Activated CD4-positive, alpha-beta T cell treated with anti-CD3 and anti-CD28 coated beads, Interleukin-2, Interleukin-4, amounts not matched to agents 100 ng/mL and 50 ng/mL, durations not matched to agents 16 hours and 8 hours (primary cell): ENCODE measurements around the gene WDR62.

Experiments
- DNase-seq: peaks from one replicate; pipeline ENCODE4 v3.0.0-alpha.2; 2020; ENCODE audit warnings: low spot score

Gene WDR62

GRCh38 chr19:36081894-36082293 lies 27.2 kb downstream of the WDR62 start:
- no peak for DNase-seq

- no peak for DNase-seq
Measured at GRCh38 chr19:36082916-36083315, 28.2 kb downstream of the WDR62 start.

GRCh38 chr19:36084231-36085009 lies 29.7 kb downstream of the WDR62 start:
- DNase-seq, result no peak

- no peak for DNase-seq
Measured at GRCh38 chr19:36086326-36086725, 31.6 kb downstream of the WDR62 start.

GRCh38 chr19:36089847-36090246 lies 35.1 kb downstream of the WDR62 start:
- DNase-seq, result no peak

GRCh38 chr19:36090910-36091695 lies 36.4 kb downstream of the WDR62 start:
- no peak for DNase-seq

GRCh38 chr19:36092566-36092965 lies 37.9 kb downstream of the WDR62 start:
- DNase-seq, result no peak

- DNase-seq, result peak; percentile 35
Measured at GRCh38 chr19:36093146-36093662, 38.5 kb downstream of the WDR62 start.

- no peak for DNase-seq
Measured at GRCh38 chr19:36093687-36094086, 39.0 kb downstream of the WDR62 start.

- no peak for DNase-seq
Measured at GRCh38 chr19:36097036-36097435, 42.3 kb downstream of the WDR62 start.

- DNase-seq, result no peak
Measured at GRCh38 chr19:36099166-36099785, 44.6 kb downstream of the WDR62 start.

- DNase-seq, result no peak
Measured at GRCh38 chr19:36100476-36100875, 45.8 kb downstream of the WDR62 start.

GRCh38 chr19:36101550-36102327 lies 47.0 kb downstream of the WDR62 start:
- DNase-seq, result no peak

- no peak for DNase-seq
Measured at GRCh38 chr19:36103040-36103626, 48.4 kb downstream of the WDR62 start.

GRCh38 chr19:36103842-36104552 lies 49.3 kb downstream of the WDR62 start:
- DNase-seq, result no peak

GRCh38 chr19:36106441-36106840 lies 51.7 kb downstream of the WDR62 start:
- DNase-seq, result no peak

- no peak for DNase-seq
Measured at GRCh38 chr19:36106991-36107390, 52.3 kb downstream of the WDR62 start.

- DNase-seq, result no peak
Measured at GRCh38 chr19:36108684-36109083, 54.0 kb downstream of the WDR62 start.

GRCh38 chr19:36110487-36111199 lies 55.9 kb downstream of the WDR62 start, which contains the start of gene OVOL3:
TSS of gene OVOL3 (plus strand) at chr19:36111143. CDS start at chr19:36111203, 60 bp downstream.
- DNase-seq, result no peak

- no peak for DNase-seq
Measured at GRCh38 chr19:36111200-36111539, 56.5 kb downstream of the WDR62 start.
